Breast epithelium (tissue), 3 donors: Measurements from ENCODE around the gene SLC38A9.

Source experiments
- POLR2A ChIP-seq: fragments of 450-650 bp; IDR thresholded peaks from one replicate; pipeline ENCODE4 v1.6.1; 2016; ENCODE audit warnings: antibody characterized with exemption, mild to moderate bottlenecking, moderate library complexity
- TF ChIP-seq, protein P1 (sequence below), 3 donors: fragments of 450-650 bp; IDR thresholded peaks; one replicate each; pipeline ENCODE4 v1.5.1; 2016 to 2017; ENCODE audit warnings: antibody characterized with exemption in 3 of 3, mild to moderate bottlenecking in 3 of 3, moderate library complexity in 3 of 3

GRCh38 chr5:55732585-55732984 is 20.5 kb upstream of the SLC38A9 start:
- TF ChIP-seq, protein P1, sequence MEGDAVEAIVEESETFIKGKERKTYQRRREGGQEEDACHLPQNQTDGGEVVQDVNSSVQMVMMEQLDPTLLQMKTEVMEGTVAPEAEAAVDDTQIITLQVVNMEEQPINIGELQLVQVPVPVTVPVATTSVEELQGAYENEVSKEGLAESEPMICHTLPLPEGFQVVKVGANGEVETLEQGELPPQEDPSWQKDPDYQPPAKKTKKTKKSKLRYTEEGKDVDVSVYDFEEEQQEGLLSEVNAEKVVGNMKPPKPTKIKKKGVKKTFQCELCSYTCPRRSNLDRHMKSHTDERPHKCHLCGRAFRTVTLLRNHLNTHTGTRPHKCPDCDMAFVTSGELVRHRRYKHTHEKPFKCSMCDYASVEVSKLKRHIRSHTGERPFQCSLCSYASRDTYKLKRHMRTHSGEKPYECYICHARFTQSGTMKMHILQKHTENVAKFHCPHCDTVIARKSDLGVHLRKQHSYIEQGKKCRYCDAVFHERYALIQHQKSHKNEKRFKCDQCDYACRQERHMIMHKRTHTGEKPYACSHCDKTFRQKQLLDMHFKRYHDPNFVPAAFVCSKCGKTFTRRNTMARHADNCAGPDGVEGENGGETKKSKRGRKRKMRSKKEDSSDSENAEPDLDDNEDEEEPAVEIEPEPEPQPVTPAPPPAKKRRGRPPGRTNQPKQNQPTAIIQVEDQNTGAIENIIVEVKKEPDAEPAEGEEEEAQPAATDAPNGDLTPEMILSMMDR (IDR thresholded peaks at IDR 0.05): no peak
- no peak for TF ChIP-seq POLR2A
